HG03354 (cell line): ENCODE results near the gene EHD1.

Experiments
- ATAC-seq: cut with Tn5 transposase; IDR thresholded peaks from one replicate; pipeline ENCODE4 v1.9.1; 2021; ENCODE audit warnings: mild to moderate bottlenecking; ENCODE audit not compliant: unreplicated experiment, poor library complexity, severe bottlenecking

Gene EHD1

GRCh38 chr11:64804346-64805210 is 73.8 kb downstream of the EHD1 start:
- no peak for ATAC-seq

- ATAC-seq: no peak
These were observed 74.5 kb downstream of the EHD1 start for GRCh38 chr11:64803846-64804345.

GRCh38 chr11:64803158-64803845 is 75.1 kb downstream of the EHD1 start, which contains the start of gene MAP4K2:
Gene MAP4K2 (minus strand): TSS chr11:64803214. CDS start chr11:64803149, 65 bp downstream.
- peak; percentile 66 for ATAC-seq

GRCh38 chr11:64802370-64803157 is 75.9 kb downstream of the EHD1 start:
- ATAC-seq: peak; percentile 25
